B cell (primary cell): ENCODE data around the gene STN1. TPM values are rescaled to one million over a fixed set of nuclear protein-coding genes. Genes with fewer than 3 reads are reported as not detected.
A peak's percentile ranks its signal among the peaks of the same experiment; 100 is the strongest.

ENCODE experiments used
- ATAC-seq: fragments of 200-7000 bp; cut with Tn5 transposase; one replicate; pipeline ENCODE4 v1.10.0; 2021; ENCODE audit warnings: low read depth, mild to moderate bottlenecking, moderate number of reproducible peaks, moderate library complexity
- CTCF ChIA-PET: fragments of 350-600 bp; sonication (Branson Sonifier 250); formaldehyde crosslinking; loops from one replicate; lab custom pipeline; 2021; ENCODE audit warnings: antibody characterized with exemption, inconsistent platforms; lab: Charles Lee
- POLR2A ChIA-PET: fragments of 350-600 bp; sonication (Branson Sonifier 250); formaldehyde crosslinking; loops from one replicate; lab custom pipeline; 2021; ENCODE audit warnings: antibody characterized with exemption; lab: Charles Lee
- DNase-seq: peaks from one replicate; pipeline ENCODE4 v3.0.0; 2013
- H2AFZ ChIP-seq: 2 replicates; pipeline ENCODE4 v1.6.1; 2012; ENCODE audit warnings: mild to moderate bottlenecking, low read depth, low read length; ENCODE audit not compliant: insufficient read depth, poor library complexity, severe bottlenecking
- H3K27ac ChIP-seq, 2 donors: 1 replicate in 1 of 2; 2 replicates in 1 of 2; pipeline ENCODE4 v1.5.1; 2012 to 2013; ENCODE audit warnings: low read length in 2 of 2, mild to moderate bottlenecking in 2 of 2, moderate library complexity in 1 of 2
- H3K27me3 ChIP-seq, 4 experiments: fragments of 200-600 bp in 1 of 4; sonication (generic) in 1 of 4; replicated peaks in 1 of 4; 1 replicate in 2 of 4; 2 replicates in 2 of 4; pipeline versions ENCODE4 v1.6.1 to v1.7.0; 2013 to 2016; ENCODE audit warnings: low read length in 3 of 4, mild to moderate bottlenecking in 2 of 4, mixed read lengths in 1 of 4, moderate library complexity in 1 of 4; ENCODE audit not compliant: insufficient read depth in 4 of 4, control insufficient read depth in 3 of 4; ENCODE audit errors: control extremely low read depth in 1 of 4
- H3K36me3 ChIP-seq, 2 experiments: replicated peaks in 1 of 2; 1 replicate in 1 of 2; 2 replicates in 1 of 2; pipeline versions ENCODE4 v1.6.1 to v1.7.1; 2013; ENCODE audit warnings: low read length in 1 of 2; ENCODE audit not compliant: insufficient read depth in 2 of 2, control insufficient read depth in 1 of 2; ENCODE audit errors: control extremely low read depth in 1 of 2, extremely low read depth in 1 of 2
- H3K4me1 ChIP-seq, 2 donors: fragments of 200-600 bp in 1 of 2; sonication (generic) in 1 of 2; 1 replicate in 1 of 2; 2 replicates in 1 of 2; pipeline versions ENCODE4 v1.5.1 to v1.6.1; 2013 to 2017; ENCODE audit warnings: low read length in 2 of 2; ENCODE audit not compliant: control insufficient read depth in 2 of 2, insufficient read depth in 2 of 2
- H3K4me2 ChIP-seq: replicated peaks from 2 replicates; pipeline ENCODE3; 2012; ENCODE audit warnings: mild to moderate bottlenecking, low read depth, low read length; ENCODE audit not compliant: poor library complexity, severe bottlenecking
- H3K4me3 ChIP-seq, 5 experiments: fragments of 200-600 bp in 1 of 5; sonication (generic) in 1 of 5; 1 replicate in 3 of 5; 2 replicates in 2 of 5; pipeline versions ENCODE4 v1.5.1 to v1.7.0; 2011 to 2016; ENCODE audit warnings: low read length in 4 of 5, mild to moderate bottlenecking in 4 of 5, low read depth in 2 of 5, control low read depth in 1 of 5, moderate library complexity in 1 of 5; ENCODE audit not compliant: insufficient read depth in 1 of 5; ENCODE audit errors: control extremely low read depth in 1 of 5, extremely low read depth in 1 of 5
- H3K79me2 ChIP-seq: fragments of 200-600 bp; sonication (generic); one replicate; pipeline ENCODE4 v1.6.0; 2016; ENCODE audit warnings: low read length; ENCODE audit not compliant: control insufficient read depth, insufficient read depth
- H3K9ac ChIP-seq: fragments of 200-600 bp; sonication (generic); 2 replicates; pipeline ENCODE4 v1.6.1; 2017; ENCODE audit warnings: mild to moderate bottlenecking, low read length, moderate library complexity
- H3K9me3 ChIP-seq, 3 donors: one replicate each; pipeline versions ENCODE4 v1.6.1 to v1.7.1; 2013; ENCODE audit warnings: low read length in 2 of 3; ENCODE audit not compliant: control insufficient read depth in 2 of 3, insufficient read depth in 1 of 3; ENCODE audit errors: control extremely low read depth in 1 of 3
- H4K20me1 ChIP-seq: 2 replicates; pipeline ENCODE4 v1.6.0; 2012; ENCODE audit warnings: mild to moderate bottlenecking, low read length; ENCODE audit not compliant: insufficient read depth, control insufficient read depth, poor library complexity, severe bottlenecking
- H3K27ac Mint-ChIP-seq: one replicate; pipeline ENCODE4 v1.8.0; 2021; ENCODE audit warnings: mixed read lengths
- H3K27me3 Mint-ChIP-seq: one replicate; pipeline ENCODE4 v1.8.0; 2021; ENCODE audit warnings: mixed read lengths
- H3K4me1 Mint-ChIP-seq: one replicate; pipeline ENCODE4 v1.8.0; 2021; ENCODE audit warnings: mixed read lengths
- H3K4me3 Mint-ChIP-seq: one replicate; pipeline ENCODE4 v1.8.0; 2021; ENCODE audit warnings: mixed read lengths
- H3K9me3 Mint-ChIP-seq: one replicate; pipeline ENCODE4 v1.8.0; 2022; ENCODE audit warnings: mixed read lengths; ENCODE audit not compliant: insufficient read depth
- EZH2 ChIP-seq: IDR thresholded peaks from 2 replicates; pipeline ENCODE4 v1.6.1; 2012; ENCODE audit warnings: borderline replicate concordance, low read depth, mild to moderate bottlenecking, moderate library complexity, low read length; ENCODE audit not compliant: insufficient read depth, poor library complexity, severe bottlenecking
- WGBS: methylation state at CpG from one replicate; pipeline ENCODE4 v1.1.5; 2013; ENCODE audit warnings: missing lambda C conversion rate; ENCODE audit not compliant: insufficient coverage; 5-methylcytosine and 5-hydroxymethylcytosine counted together
- intact Hi-C: fragments of 100-400 bp; cut with micrococcal nuclease; formaldehyde crosslinking; loops from one replicate; pipeline ENCODE4 v1.10.0; 2022
- polyA plus RNA-seq: library from polyadenylated mRNA; depleted of rRNA; stranded (reverse); fragments of >200 nt; gene quantifications from 2 replicates; pipeline ENCODE4 v1.2.3, GENCODE V29; 2012
- total RNA-seq, 2 donors: library from RNA; stranded (reverse); fragments of 120-200 nt in 1 of 2; gene quantifications; 1 replicate in 1 of 2; 2 replicates in 1 of 2; pipeline versions ENCODE4 v1.2.3 to v1.2.4, GENCODE V29; 2013 to 2022
- TF ChIP-seq, protein P1 (sequence below): fragments of 200-600 bp; IDR thresholded peaks from one replicate; pipeline ENCODE4 v1.8.0; 2022; ENCODE audit warnings: antibody characterized with exemption, mild to moderate bottlenecking

The STN1 gene
- total and polyA plus RNA-seq, 2 donors (not counting 1 experiment from before 2014, with no cell fraction given) = 16.3 to 24.5 TPM

GRCh38 chr10:103849212-103849877 is 68.6 kb downstream of the STN1 start:
- H3K27ac ChIP-seq = no peak overlapping the region
- no peaks in the 10 kb centered on the region for H4K20me1 ChIP-seq
- TF ChIP-seq, protein P1, sequence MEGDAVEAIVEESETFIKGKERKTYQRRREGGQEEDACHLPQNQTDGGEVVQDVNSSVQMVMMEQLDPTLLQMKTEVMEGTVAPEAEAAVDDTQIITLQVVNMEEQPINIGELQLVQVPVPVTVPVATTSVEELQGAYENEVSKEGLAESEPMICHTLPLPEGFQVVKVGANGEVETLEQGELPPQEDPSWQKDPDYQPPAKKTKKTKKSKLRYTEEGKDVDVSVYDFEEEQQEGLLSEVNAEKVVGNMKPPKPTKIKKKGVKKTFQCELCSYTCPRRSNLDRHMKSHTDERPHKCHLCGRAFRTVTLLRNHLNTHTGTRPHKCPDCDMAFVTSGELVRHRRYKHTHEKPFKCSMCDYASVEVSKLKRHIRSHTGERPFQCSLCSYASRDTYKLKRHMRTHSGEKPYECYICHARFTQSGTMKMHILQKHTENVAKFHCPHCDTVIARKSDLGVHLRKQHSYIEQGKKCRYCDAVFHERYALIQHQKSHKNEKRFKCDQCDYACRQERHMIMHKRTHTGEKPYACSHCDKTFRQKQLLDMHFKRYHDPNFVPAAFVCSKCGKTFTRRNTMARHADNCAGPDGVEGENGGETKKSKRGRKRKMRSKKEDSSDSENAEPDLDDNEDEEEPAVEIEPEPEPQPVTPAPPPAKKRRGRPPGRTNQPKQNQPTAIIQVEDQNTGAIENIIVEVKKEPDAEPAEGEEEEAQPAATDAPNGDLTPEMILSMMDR = no peak
- TF ChIP-seq EZH2 = no peak
- ATAC-seq = no peak
- POLR2A ChIA-PET = no interaction called here
- no peak overlapping the region for H2AFZ ChIP-seq
- no peaks in the 10 kb centered on the region for H3K9me3 Mint-ChIP-seq
- 95% methylated on average over 5 of the region's 10 CpGs for WGBS
- intact Hi-C loops = no loop called here
- CTCF ChIA-PET = interaction anchor here (1.1 to 3.1 kb wide), 3 partner anchors 9 to 136 kb away, joined by 4 to 13 read pairs (median 5); no protein-coding TSS in a partner anchor
- no peak overlapping the region for H3K4me3 Mint-ChIP-seq
- no peaks in the 10 kb centered on the region for H3K9me3 ChIP-seq
- peaks cover 22 to 23% of the 10 kb centered on the region in 2 donors for H3K4me1 ChIP-seq
- no peak for DNase-seq
- H3K27ac Mint-ChIP-seq = no peak overlapping the region
- H3K79me2 ChIP-seq = no peaks in the 10 kb centered on the region
- H3K4me2 ChIP-seq = no peak overlapping the region
- H3K4me1 Mint-ChIP-seq = peaks cover 24% of the 10 kb centered on the region
- H3K36me3 ChIP-seq = no peaks in the 10 kb centered on the region
- peaks cover 0 to 36% (median 5%) of the 10 kb centered on the region in 4 experiments for H3K27me3 ChIP-seq
- H3K4me3 ChIP-seq = no peak overlapping the region
- peaks cover 45% of the 10 kb centered on the region for H3K27me3 Mint-ChIP-seq
- no peak overlapping the region for H3K9ac ChIP-seq

- H3K27me3 ChIP-seq = peaks cover 0 to 32% (median 4%) of the 10 kb centered on the region in 4 experiments
- H3K79me2 ChIP-seq = no peaks in the 10 kb centered on the region
- H3K27ac Mint-ChIP-seq = no peak overlapping the region
- H3K4me2 ChIP-seq = no peak overlapping the region
- DNase-seq = no peak
- peaks cover 32% of the 10 kb centered on the region for H3K27me3 Mint-ChIP-seq
- ChIA-PET POLR2A (no interaction called here), CTCF (interaction anchor here (0.7 to 3.1 kb wide), 5 partner anchors 9 to 362 kb away, joined by 4 to 13 read pairs (median 4); no protein-coding TSS in a partner anchor)
- H3K36me3 ChIP-seq = no peaks in the 10 kb centered on the region
- H3K4me1 Mint-ChIP-seq = peaks cover 18% of the 10 kb centered on the region
- H3K4me3 ChIP-seq = no peak overlapping the region
- WGBS = 40% methylated on average over 2 of the region's 8 CpGs
- peaks cover 16 to 17% of the 10 kb centered on the region in 2 donors for H3K4me1 ChIP-seq
- no peak overlapping the region for H3K4me3 Mint-ChIP-seq
- intact Hi-C loops = no loop called here
- no peaks in the 10 kb centered on the region for H3K9me3 Mint-ChIP-seq
- no peak overlapping the region for H3K27ac ChIP-seq
- TF ChIP-seq, protein P1 = peak; percentile 16
- no peak for TF ChIP-seq EZH2
- no peaks in the 10 kb centered on the region for H4K20me1 ChIP-seq
- ATAC-seq = no peak
- no peak overlapping the region for H2AFZ ChIP-seq
- H3K9ac ChIP-seq = no peak overlapping the region
- H3K9me3 ChIP-seq = no peaks in the 10 kb centered on the region
These were observed 70.0 kb downstream of the STN1 start for GRCh38 chr10:103847909-103848468.
